Right forelimb (tissue), 1 donor: Measurements from ENCODE around the gene PTGIS.
A peak's percentile ranks its signal among the peaks of the same experiment; 100 is the strongest.

ENCODE experiments used
- DNase-seq: peaks from one replicate; pipeline ENCODE4 v3.0.0-alpha.2; 2018

Gene PTGIS

DNA sequence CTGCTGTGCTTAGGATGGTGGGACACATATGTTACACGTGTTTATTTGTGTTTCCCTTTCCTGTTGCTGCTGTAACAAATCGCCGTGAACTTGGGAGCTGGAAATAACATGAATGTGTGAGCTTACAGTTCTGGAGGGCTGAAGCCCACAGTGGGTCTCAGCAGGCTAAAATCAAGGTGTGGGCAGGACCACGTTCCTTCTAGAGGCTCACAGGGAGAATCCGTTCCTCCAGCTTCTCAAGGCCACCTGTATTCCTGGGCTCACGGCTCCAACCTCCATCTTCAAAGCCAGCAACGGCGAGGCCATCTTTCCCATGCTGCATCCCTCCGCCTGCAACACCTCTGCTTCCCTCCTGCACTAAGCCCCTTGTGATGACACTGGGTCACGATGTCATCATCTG lies 27.4 kb upstream of the PTGIS start:
- no peak for DNase-seq

DNA sequence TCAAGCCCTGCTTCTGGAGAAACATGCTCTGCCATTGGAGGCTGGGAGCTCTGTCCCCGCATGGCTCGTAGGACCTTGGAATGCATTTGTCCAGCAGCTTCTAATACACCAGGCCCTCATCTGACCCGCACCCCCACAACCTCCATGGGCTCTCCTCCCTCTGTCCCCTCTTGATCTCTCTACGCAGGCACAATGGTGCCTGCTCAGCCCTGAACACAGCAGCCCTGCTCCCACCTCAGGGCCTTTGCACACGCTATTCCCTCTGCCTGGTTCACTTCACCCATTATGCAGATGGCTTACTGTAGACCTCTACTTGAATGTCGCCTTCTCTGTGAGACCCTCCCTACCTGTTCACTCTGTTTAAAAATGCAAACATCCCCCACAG lies 27.0 kb upstream of the PTGIS start:
- no peak for DNase-seq

DNA sequence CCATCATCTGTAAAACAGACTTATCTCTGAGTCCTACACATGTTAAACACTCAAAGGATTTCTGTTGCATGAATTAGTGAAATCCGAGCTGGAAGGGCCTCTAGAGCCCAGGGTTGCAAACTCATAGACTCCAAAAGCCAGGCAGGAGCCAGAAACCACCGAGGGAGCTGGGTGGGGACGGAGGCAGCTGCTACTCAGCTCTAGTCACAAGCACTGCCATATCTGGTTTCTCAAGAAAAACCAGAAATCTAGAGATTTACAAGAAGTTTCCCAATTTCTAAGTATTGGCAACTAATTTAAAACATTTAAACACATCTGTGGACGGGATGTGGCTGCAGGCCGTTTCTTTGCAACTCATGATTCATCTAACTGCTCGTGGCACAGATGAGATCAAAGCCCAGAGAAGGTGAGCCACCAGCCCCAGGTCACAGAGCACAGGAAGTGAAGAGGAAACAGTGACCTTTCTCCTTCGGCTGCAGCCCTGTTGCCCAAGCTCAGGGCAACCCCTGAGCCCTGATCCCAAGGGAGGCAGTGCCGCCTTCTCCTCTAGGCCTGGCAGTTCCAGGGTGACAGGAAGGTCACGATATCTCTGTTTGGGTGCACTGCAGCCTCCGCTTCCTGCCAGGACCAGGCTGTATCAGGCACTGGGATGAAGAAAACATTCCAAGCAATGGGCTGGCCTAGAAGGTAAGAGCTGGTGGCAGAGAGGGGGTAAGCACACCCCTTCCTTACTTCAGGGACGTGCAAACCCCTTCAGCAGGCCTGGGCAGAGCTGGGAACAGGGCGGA lies 26.4 kb upstream of the PTGIS start:
- peak; percentile 72 for DNase-seq

DNA sequence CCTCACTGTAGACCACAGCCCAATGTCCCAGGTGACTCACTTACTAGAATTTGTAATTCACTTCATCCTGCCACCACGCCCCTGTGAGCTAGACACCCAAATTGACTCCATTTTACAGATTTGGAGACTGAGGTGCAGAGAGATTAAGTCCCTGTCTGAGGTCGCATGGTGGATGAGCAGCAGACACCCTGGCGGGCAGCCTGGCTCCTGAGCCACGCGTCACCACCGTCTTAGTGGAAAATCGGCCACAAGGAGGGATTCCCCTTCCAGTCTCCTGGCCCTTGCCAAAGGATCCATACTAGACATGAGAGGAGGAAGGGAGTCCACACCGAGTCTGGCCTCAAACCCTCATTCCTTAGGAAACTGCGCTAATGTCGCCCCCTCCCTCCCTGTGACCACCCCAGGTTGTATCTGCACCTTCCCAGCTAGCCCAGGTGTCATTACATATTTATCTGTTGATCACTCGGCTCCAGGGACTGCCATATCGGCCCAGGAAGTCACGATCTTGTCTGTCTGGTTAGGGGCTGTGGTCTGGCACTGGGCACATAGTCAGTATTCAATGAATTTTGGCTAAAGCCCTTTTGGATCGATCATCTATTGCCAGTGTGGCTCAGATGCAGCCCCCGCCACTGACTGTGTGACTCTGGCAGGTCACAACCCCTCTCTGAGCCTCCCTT lies 25.7 kb upstream of the PTGIS start:
- no peak for DNase-seq

DNA sequence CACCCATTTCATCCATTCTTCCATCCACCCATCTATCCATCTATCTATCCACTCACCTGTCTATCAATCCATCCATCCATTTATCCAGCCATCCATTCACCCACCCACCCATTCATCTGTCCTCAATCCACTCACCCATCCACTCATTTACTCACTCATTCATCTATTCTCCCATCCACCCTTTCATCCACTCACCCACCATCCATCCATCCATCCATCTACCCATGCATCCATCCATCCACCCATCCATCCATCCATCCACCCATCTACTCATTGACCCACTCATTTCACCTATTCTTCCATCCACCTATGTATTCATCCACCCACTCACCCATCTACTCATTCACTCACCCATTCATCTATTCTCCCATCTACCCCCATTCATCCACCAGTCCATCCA lies 24.2 kb upstream of the PTGIS start:
- DNase-seq: no peak

DNA sequence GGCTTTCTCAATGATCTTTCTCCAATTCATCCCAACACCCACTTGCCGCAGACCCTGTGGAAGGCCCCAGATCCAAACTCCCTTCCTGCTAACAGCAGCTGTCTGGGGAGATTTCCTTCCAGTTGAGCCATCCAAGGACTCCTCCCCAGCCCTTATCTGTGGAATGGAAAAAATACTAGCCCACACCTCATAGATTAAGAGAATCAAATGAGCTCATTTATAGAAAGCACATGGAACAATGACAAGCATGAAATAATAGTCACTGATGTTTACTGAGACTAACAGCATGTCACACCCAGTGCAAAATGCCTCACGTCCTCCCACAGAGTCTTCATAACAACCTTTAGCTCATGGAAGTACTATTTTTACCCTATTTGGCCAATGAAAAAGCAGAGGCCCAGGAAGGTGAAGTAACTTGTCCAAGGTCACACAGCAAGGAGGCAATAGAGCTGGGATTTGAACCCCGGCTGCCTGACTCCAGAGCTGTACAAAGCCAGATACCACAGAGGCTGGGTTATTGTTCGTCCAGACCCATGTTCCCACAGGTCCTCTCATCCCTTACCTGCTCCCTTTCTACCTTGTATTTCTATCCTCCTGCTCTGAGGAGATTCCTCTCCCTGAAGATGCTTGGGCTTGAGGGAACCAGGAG lies 23.4 kb upstream of the PTGIS start:
- no peak for DNase-seq

DNA sequence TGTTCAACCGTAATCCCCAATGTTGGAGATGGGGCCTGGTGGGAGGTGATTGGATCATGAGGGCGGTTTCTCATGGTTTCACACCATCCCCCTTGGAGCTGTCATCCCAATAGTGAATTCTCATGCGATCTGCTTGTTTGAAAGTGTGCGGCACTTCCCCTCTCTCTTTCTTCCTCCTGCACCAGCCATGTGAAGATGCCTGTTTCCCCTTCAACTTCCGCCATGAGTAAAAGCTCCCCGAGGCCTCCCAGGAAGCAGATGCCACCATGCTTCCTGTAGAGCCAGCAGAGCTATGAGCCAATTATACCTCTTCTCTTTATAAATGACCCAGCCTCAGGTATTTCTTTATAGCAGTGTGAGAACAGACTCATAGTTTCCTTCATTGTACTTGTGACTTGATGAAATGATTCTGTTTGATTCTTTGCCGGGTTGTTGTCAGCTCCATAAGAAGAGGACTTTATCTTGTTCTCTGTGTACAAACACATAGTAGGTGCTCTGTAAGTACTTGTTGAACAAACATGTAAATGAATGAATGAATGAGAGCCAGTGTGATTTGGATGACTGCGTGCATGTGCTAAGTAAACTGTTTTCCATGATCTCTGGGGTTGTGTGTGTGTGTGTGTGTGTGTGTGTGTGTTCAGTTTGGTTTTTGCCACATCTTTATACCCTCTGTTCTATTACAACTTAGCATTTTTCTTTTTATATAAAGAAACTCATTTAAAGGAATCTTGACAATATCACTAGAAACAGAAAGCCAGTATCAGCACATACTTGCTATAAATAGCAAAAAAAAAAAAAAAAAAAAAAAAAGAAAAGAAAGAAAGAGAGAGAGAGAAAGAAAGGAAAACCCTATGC lies 22.5 kb upstream of the PTGIS start:
- DNase-seq: no peak

DNA sequence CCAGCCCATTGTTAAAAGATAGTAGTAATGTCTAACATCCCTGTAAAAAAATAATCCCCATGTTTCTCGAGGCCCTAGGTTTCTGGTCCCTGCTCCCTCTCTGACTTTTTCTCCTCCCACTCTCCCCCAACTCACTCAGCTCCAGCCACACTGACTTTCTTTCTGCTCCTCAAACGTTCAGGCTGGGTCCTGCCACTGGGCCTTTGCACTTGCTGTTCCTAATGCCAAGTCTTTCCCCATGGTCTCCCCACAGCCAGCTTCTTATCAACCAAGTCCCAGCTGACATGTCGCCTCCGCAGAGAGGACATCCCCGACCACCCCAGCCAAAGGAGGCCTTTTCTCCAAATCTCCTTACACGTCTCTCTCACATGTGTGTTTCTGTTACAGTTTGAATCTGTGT lies 21.8 kb upstream of the PTGIS start:
- no peak for DNase-seq

DNA sequence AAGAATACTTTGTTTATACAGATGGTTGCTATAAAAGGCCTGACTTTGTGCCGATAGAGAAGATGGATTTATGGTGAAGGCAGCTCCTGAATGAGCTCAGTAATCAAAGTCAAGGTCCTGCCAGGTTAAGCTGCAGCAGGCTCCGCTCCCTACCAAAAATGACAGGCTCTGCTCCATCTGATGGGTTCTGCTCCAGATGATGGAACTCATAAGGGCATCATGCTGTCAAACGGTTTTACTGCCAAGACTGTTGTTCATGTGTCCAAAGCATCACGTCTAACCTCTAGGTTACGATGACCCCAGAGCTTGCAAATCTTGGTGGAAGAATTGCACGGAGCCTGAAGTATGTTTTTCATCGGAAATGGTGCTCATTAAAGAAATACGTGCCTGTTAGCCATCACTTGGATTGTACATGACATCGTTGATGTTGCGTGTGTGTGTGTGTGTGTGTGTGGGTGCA lies 19.2 kb upstream of the PTGIS start:
- DNase-seq: no peak

DNA sequence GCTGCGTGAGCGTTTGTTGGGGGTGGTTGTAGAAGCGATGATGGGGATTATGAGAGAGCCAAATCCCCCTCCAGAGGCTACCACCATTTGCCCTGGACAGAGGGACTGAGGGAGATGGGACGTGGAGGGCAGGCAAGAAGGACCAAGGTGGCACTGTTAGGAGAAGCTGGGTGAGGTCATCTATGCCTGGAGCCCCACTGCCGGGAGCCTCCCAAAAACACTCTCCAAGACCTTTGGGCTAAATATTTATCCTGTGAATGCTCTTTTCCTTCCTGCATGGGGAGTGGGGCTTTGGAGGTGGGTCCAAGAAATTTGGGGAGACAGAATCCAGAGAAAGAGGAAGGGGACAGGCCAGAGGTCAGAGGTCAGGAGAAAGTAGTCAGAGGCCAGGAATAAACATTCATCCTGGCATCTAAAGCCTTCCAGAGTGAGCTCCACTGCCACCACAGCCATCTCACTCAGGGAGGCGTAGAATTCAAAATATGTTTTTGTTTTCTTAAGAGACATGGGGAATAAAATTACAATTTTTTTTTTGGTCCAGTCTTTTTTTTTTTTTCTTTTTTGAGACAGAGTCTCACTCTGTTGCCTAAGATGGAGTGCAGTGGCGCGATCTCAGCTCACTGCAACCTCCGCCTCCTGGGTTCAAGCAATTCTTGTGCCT lies 17.8 kb upstream of the PTGIS start:
- DNase-seq: no peak

DNA sequence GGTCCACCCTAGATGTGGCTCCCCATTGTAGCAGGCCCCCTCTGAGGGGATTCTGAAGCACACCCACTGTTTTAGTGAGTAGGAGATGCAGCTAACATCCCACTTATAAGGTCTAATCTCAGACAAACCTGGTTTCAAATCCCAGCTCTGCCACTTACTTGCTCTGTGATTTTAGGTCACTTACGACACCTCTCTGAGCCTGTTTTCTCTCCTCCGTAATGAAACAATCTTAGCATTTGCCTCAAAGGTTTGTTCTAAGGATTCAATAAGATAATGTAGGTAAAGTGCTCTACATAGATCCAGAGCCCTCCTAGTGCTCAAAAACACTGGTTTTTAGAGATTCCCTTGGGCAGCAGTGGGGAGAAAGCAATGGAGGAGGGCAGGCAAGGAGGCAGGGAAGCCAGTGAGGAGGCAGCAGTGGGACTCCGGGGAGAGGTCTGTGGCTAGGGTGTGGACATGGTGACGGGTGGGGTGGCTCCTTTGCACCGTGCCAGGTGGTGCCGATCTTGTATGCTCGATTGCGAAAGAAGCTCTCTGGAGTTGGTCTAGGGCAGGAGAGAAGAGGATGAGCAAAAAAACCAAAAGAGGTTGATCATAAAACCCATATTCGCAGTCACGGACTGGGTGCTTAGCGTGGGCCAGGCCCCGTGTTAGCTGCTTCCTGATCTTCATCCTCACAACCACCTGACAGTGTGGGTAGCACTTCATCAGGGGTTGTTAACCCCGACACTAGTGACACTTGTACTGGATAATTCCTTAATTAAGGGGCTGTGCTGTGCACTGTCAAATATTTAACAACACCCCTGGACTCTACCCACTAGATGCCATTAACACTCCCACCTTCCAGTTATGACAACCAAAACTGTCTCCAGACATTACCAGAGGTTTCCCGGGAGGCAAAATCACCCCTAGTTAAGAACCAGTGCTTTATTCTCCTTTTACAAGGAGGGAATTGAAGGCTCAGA lies 16.8 kb upstream of the PTGIS start:
- no peak for DNase-seq

DNA sequence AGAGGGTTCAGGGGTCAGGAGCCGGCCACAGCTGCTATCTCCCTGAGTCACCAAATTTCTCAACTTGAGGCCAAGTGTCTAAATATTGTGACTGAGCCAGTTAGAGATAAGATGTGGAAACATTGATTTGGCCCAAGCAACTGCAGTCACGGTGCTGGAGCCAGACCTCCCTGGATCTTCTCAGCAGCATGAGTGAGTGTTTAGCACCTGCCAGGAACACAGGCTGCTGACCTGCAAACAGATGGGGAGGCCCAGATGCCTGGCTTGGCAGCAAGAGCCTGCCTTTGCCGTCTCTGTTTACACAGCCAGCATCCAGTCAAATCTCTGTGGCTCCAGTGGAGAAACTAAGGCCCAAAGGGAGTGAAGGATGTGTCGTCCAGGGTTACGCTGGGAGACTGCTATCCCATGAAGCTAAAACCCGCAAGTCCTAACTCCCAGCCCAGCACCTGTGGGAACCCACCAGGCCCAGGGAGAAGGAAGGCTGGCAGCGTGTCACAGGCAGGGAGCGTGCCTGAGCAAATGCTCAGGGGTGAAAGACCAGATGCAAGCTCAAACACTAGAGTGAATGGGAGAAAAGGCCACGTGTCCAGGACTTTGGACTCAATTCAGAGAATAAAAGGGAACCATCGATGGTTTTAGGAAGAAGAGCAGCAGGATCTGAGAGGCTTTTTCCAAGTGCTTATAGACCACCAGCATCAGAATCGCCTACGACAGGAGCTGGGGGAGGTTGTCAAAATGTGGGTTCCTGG lies 15.9 kb upstream of the PTGIS start:
- peak; percentile 81 for DNase-seq

DNA sequence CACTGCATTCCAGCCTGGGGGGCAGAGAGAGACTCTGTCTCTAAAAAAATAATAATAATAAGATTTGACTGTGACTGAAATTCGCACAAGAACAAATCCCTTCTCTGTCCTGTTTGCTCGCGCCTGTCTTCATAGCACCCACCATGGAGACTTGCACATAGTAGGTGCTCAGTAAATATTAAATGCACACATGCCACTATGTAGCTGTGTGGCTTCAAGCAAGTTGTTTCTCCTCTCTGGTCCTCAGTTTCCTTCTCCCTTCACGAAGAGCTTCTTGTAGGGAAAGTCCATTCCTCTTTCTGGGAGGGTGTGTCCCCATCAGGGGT lies 15.4 kb upstream of the PTGIS start:
- DNase-seq: no peak

DNA sequence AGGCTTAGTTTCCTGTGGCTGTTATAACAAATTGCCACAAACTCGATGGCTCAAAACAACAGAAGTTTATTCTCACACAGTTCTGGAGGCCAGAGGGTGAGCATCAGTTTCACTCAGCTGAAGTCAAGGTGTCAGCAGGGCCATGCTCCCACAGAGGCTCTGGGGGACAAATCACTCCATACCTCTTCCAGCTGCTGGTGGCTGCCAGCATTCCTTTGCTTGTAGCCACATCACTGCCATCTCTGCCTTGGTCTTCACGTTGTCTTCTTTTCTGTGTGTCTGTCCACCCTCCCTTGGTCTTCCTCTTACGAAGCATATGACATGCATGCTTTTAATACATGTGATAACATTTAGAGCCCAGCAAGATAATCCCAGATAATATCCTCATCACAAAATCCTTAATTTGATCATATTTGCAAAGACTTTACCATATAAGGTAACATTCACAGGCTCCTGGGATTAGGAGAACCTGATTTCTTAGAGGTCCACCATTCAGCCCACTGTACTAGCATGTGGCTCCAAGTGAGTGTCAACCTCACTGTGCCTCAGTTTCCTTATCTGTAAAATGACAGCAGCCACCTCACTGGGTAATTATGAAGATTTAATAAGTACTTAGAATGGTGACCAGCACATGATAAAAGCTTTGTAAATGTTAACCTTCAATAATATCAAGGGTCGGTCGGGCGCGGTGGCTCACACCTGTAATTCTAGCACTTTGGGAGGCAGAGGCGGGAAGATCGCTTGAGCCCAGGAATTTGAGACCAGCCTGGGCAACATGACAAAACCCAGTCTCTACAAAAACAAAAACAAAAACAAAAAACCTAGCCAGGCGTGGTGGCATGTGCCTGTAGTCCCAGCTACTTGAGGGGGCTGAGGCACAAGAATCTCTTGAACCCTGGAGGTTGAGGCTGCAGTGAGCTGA lies 14.7 kb upstream of the PTGIS start:
- no peak for DNase-seq

DNA sequence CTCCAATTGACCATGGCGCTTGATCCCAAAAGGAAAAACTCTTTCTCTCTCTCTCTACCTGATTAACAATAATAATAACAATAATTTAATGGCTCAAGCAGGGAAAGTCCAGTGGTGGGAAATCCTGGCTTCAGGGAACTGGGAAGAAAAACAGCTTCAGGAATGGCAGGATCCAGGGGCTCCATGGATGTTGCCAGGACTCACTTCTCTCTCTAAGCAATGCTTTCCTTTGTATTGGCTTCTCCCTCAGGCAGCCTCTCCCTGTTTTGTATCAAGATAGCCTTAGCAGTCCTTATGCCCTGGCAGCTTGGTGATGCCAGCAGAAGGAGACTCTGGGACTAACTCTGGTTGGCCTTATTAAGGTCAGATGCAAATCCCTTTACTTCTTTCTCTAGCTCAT lies 13.5 kb upstream of the PTGIS start:
- DNase-seq: no peak

DNA sequence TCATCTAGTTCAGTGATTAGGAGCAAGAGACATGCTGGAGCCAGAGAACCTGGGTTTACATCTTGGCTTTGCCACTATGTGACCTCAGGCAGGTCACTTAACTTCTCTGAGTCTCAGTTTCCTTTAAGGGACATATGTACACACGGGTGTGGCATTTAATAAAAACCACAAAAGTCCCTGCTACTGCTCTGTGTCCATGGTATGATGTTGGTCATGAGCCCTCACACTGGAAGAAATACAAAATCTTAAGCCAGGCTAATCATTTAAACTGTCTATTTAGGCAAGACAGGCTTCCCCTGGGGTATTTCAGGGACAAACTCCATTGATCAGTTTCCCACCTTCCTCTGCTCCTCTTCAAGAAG lies 12.9 kb upstream of the PTGIS start:
- no peak for DNase-seq

DNA sequence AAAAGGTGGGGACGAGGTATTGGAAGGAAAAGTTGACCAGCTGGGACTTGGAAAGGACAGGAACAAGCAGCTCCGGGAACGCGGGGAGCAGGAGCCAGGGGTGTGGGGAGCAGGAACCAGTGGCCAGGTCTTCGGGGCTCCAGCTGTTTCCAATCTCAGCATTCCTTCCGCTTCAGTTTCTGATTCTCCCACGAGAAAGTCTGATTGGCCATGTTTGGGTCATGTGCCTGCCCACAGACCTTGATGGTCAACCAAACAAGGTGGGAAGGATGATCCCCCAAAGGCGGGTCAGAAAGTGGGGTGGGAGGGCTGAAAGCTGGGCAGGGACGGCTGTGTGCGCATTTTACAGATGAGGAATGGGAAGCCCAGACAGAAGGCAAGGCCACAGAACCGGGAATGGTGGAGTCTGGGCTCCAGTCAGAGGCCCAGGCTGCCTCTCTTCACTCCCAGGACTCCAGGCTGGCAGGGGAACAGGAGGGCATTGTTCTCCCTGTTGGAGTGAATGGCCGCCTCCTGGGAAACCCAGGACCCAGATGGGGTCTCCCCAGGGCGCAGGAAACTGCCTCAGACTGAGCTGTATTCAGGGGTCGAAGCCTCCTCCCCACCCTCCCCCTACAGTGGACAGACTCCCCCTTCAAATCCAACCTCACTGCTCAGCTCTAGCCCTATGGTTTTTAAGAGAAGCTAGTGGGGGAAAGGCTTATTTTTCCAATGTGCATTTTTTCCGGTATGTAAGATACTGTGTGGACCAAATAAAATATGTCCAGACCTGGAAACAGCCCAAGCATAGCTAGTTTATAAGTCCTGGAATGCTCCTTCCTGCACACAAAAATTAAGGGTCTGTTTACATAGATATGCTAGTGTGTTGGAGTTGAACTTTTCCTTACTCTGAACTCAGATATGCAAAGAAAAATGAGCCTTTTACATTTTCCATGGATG lies 12.2 kb upstream of the PTGIS start:
- peak; percentile 67 for DNase-seq

DNA sequence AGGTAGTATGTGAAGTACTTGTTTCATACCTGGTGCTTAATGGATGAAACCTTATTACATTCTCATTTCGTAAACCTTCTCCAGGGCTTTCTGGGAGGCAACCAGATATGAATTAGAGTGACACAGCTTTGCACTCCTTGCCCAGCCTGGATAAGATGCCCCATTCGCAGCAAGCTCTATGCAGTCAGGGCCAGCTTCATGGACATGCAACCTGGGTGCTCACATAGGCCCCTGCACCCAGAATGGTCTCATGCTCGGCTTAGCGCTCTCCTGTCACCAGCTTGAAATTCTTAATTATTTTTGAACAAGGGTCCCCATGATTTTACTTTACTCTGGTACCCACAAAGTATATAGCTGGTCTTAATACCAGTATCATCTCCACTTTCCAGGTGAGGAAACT lies 11.3 kb upstream of the PTGIS start:
- no peak for DNase-seq

DNA sequence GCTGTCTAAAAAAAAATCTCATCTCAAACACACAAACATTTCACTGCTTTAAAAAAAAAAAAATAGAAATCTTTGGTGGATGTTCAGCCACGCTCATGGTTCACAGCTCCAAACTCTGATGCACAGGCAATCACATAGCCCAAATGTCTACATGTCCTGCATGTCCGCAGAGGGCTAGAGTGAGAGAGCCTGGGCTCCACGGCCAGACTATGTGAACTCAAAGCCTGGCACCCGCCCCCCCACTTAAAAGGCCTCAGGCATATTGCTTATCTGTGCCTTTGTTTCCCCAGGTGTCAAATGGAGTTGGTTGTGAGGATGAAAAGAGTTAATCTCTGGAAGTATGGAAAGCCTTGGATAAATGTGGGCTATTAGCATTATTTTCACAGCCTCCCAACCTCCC lies 10.5 kb upstream of the PTGIS start:
- peak; percentile 11 for DNase-seq
